HG03521 (cell line): ENCODE results near the gene FBXO4.
"Not testable (repeated sequence)": the region's sequence is repeated elsewhere in the genome, so short reads cannot be mapped to it uniquely, and the experiment has no call there.

Source experiments
- ATAC-seq: cut with Tn5 transposase; IDR thresholded peaks from one replicate; pipeline ENCODE4 v1.9.1; 2021; ENCODE audit warnings: mild to moderate bottlenecking, moderate library complexity; ENCODE audit not compliant: unreplicated experiment

The FBXO4 gene

DNA sequence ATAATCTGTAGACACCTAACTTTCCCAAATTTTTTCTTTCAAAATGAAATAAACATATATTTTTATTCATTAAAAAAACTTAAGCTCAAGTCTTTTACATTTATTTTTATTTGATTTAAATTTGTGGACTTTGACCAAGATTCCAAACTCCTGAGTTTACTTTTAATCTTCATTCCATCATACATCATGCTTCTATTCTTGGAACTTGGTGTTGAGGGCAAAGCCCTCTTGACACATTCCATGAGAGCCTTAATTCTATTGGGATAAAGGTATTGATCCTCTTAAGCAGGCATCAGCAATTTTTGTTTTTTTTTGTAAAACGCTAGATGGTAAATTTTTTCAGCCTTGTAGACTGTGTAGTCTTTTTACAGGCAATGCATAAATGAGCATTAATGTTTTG, 53.6 kb downstream of the FBXO4 start:
- no peak for ATAC-seq

GRCh38 chr5:41980396-41980795, 55.3 kb downstream of the FBXO4 start:
- no peak for ATAC-seq

DNA sequence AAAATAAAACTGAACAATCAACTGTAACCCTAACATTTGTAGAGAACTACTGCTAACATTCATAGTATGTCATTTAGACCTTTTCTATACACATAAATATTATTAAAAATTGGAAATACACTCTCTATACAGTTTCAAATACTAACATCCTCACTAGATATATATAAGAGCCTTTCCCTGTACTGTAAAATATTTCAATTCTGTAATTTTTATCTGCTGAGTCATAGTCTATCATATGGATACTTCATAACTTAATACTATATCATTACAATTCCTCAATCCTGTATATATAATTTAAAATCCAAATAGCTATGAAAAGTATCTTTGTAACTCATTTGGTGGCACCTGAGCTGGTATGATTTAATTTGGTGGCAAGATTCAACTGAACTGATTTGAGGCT, 55.8 kb downstream of the FBXO4 start:
- no peak for ATAC-seq

- not testable (repeated sequence) for ATAC-seq
Measured at GRCh38 chr5:41982858-41983257, 57.8 kb downstream of the FBXO4 start.

GRCh38 chr5:41983284-41983683, 58.2 kb downstream of the FBXO4 start:
- no peak for ATAC-seq

- no peak for ATAC-seq
Measured at GRCh38 chr5:41985945-41986695, 61.0 kb downstream of the FBXO4 start.
